K562 (cell line): Measurements from ENCODE around the gene NR3C1. TPM values are rescaled to one million over a fixed set of nuclear protein-coding genes. Genes with fewer than 3 reads are reported as not detected.
A peak's percentile ranks its signal among the peaks of the same experiment; 100 is the strongest.

Experiments used
- ATAC-seq: fragments of 200-7000 bp; cut with Tn5 transposase; 3 replicates; pipeline ENCODE4 v1.9.1; 2020; ENCODE audit warnings: moderate library complexity
- BruUV-seq: library from RNA; stranded (reverse); fragments of 400-500 nt; replicated peaks from 2 replicates; lab custom pipeline; 2021; lab: Mats Ljungman, UMichigan
- CTCF ChIA-PET: fragments of 300-600 bp; formaldehyde crosslinking; extraction: SDS; loops from one replicate; lab custom pipeline; 2021; ENCODE audit warnings: low intra/inter-chr PET ratio; lab: Yijun Ruan, JAX
- POLR2A ChIA-PET: fragments of 300-600, 350-650 bp; sonication (Branson Sonifier 250); formaldehyde crosslinking; extraction: SDS; loops from one replicate; lab custom pipeline; 2021; ENCODE audit warnings: antibody characterized with exemption, inconsistent platforms; lab: Yijun Ruan, JAX
- DNase-seq, 4 experiments: peaks; one replicate each; pipeline versions ENCODE4 v3.0.0 to v3.0.0-alpha.2; 2011 to 2018; ENCODE audit warnings: low spot score in 3 of 4, mixed read lengths in 3 of 4; ENCODE audit errors: extremely low read depth in 1 of 4
- FAIRE-seq: peaks from 2 replicates; lab custom pipeline; 2011; peaks lifted over from hg19 to GRCh38; lab: Jason Lieb, UNC
- H2AFZ ChIP-seq: 2 replicates; pipeline ENCODE4 v1.6.0; 2011; ENCODE audit warnings: low read depth, low read length, control low read depth, inconsistent platforms
- H3K27ac ChIP-seq: fragments of 200-600 bp; 3 replicates; pipeline ENCODE4 v1.8.0; 2011; ENCODE audit warnings: low read depth, mild to moderate bottlenecking, control low read depth, inconsistent platforms, low read length, moderate library complexity, mixed read lengths; ENCODE audit errors: extremely low read depth
- H3K27me3 ChIP-seq, 2 experiments: fragments of 300-600 bp in 1 of 2; 2 replicates in 1 of 2; 3 replicates in 1 of 2; pipeline versions ENCODE4 v1.6.0 to v1.8.0; 2011; ENCODE audit warnings: inconsistent platforms in 2 of 2, low read length in 2 of 2, mild to moderate bottlenecking in 1 of 2, mixed read lengths in 1 of 2, moderate library complexity in 1 of 2; ENCODE audit not compliant: control insufficient read depth in 2 of 2, insufficient read depth in 2 of 2
- H3K36me3 ChIP-seq: fragments of 300-600 bp; 3 replicates; pipeline ENCODE4 v1.8.0; 2011; ENCODE audit warnings: mild to moderate bottlenecking, low read length, inconsistent platforms; ENCODE audit not compliant: control insufficient read depth, insufficient read depth
- H3K4me1 ChIP-seq, 2 experiments: fragments of 200-600 bp in 1 of 2; replicated peaks in 1 of 2; 2 replicates in 1 of 2; 3 replicates in 1 of 2; pipeline versions ENCODE4 v1.5.1 to v1.8.0; 2011; ENCODE audit warnings: inconsistent platforms in 2 of 2, low read length in 2 of 2, mild to moderate bottlenecking in 1 of 2, mixed read lengths in 1 of 2, moderate library complexity in 1 of 2; ENCODE audit not compliant: control insufficient read depth in 2 of 2, insufficient read depth in 2 of 2
- H3K4me2 ChIP-seq: 2 replicates; pipeline ENCODE4 v1.6.1; 2011; ENCODE audit warnings: low read length, control low read depth, inconsistent platforms, mixed read lengths; ENCODE audit not compliant: insufficient read depth
- H3K4me3 ChIP-seq: fragments of 200-600 bp; sonication (generic), shearing (Covaris generic); 2 replicates; pipeline ENCODE4 v1.5.1; 2016; ENCODE audit warnings: control low read depth, inconsistent platforms
- H3K79me2 ChIP-seq: fragments of 200-600 bp; 3 replicates; pipeline ENCODE4 v1.8.0; 2011; ENCODE audit warnings: low read length, inconsistent platforms; ENCODE audit not compliant: control insufficient read depth, insufficient read depth
- H3K9ac ChIP-seq, 2 experiments: 2 replicates each; pipeline versions ENCODE4 v1.6.0 to v1.6.1; 2011; ENCODE audit warnings: low read depth in 2 of 2, low read length in 2 of 2, control low read depth in 1 of 2, inconsistent platforms in 1 of 2, mild to moderate bottlenecking in 1 of 2, mixed read lengths in 1 of 2; ENCODE audit not compliant: insufficient read depth in 1 of 2
- H3K9me1 ChIP-seq: one replicate; pipeline ENCODE4 v1.6.0; 2011; ENCODE audit warnings: inconsistent platforms, mild to moderate bottlenecking, low read length, moderate library complexity; ENCODE audit not compliant: control insufficient read depth, insufficient read depth
- H3K9me3 ChIP-seq: replicated peaks from 2 replicates; pipeline ENCODE4 v1.5.1; 2011; ENCODE audit warnings: low read depth, low read length, inconsistent platforms; ENCODE audit not compliant: control insufficient read depth, insufficient read depth
- H4K20me1 ChIP-seq: replicated peaks from 2 replicates; pipeline ENCODE4 v1.6.1; 2011; ENCODE audit warnings: low read length, inconsistent platforms, mixed read lengths; ENCODE audit not compliant: control insufficient read depth, insufficient read depth
- BRF2 ChIP-seq: IDR thresholded peaks from 3 replicates; pipeline ENCODE4 v1.6.1; 2011; ENCODE audit warnings: borderline replicate concordance, mild to moderate bottlenecking; ENCODE audit not compliant: insufficient read length, insufficient read depth
- CREB1 ChIP-seq, 2 experiments: sonication (generic) in 1 of 2; formaldehyde crosslinking in 1 of 2; IDR thresholded peaks; 2 replicates each; pipeline versions ENCODE4 v1.6.1 to v1.8.0; 2012 to 2022; ENCODE audit warnings: inconsistent platforms in 1 of 2, mild to moderate bottlenecking in 1 of 2, missing genetic modification reagents in 1 of 2, moderate library complexity in 1 of 2
- GATA2 ChIP-seq: sonication (generic); formaldehyde crosslinking; IDR thresholded peaks from 2 replicates; pipeline ENCODE4 v1.4.0; 2020; ENCODE audit warnings: mild to moderate bottlenecking, missing genetic modification reagents
- SIX5 ChIP-seq, 2 experiments: IDR thresholded peaks; 2 replicates each; pipeline ENCODE4 v1.6.1; 2011; ENCODE audit warnings: low read length in 2 of 2, borderline replicate concordance in 1 of 2, low read depth in 1 of 2, mild to moderate bottlenecking in 1 of 2, moderate library complexity in 1 of 2; ENCODE audit not compliant: insufficient read depth in 1 of 2
- ZBTB40 ChIP-seq, 2 experiments: fragments of 450-650 bp in 1 of 2; sonication (generic) in 1 of 2; formaldehyde crosslinking in 1 of 2; IDR thresholded peaks; 2 replicates each; pipeline versions ENCODE4 v1.7.1 to v1.9.0; 2016 to 2022; ENCODE audit warnings: inconsistent platforms in 1 of 2, mild to moderate bottlenecking in 1 of 2, missing genetic modification reagents in 1 of 2
- ZNF263 ChIP-seq: sonication (generic); formaldehyde crosslinking; IDR thresholded peaks from 2 replicates; pipeline ENCODE4 v1.8.0; 2022; ENCODE audit warnings: mild to moderate bottlenecking, missing genetic modification reagents, borderline replicate concordance
- ZNF444 ChIP-seq: fragments of 250-450 bp; sonication (Bioruptor Pico); IDR thresholded peaks from 2 replicates; pipeline ENCODE4 v1.4.0; 2020; ENCODE audit warnings: mild to moderate bottlenecking, moderate library complexity
- ZNF589 ChIP-seq: fragments of 200-800 bp; sonication (Bioruptor generic); IDR thresholded peaks from 2 replicates; pipeline ENCODE4 v1.6.1; 2016; ENCODE audit warnings: low read depth, missing genetic modification characterization, missing compliant biosample characterization
- WGBS: fragments of 100-300 bp; shearing (Covaris generic); methylation state at CpG from one replicate; pipeline ENCODE4 v1.1.6; 2016; ENCODE audit warnings: low coverage, mixed read lengths; ENCODE audit not compliant: insufficient coverage; ENCODE audit errors: missing lambda C conversion rate; 5-methylcytosine and 5-hydroxymethylcytosine counted together
- in situ Hi-C: fragments of 300-500 bp; cut with MboI; formaldehyde crosslinking; loops from 4 replicates; pipeline ENCODE4 v1.15.0; 2018; ENCODE audit warnings: inconsistent platforms, mixed read lengths
- intact Hi-C: fragments of 100-400 bp; cut with micrococcal nuclease; formaldehyde crosslinking; loops from 2 replicates; pipeline ENCODE4 v1.14.2; 2022
- polyA plus RNA-seq, 8 experiments: library from polyadenylated mRNA; depleted of rRNA in 4 of 8; stranded (reverse) in 5 of 8; unstranded in 3 of 8; fragments of >200 nt; fragmentation: Nextera tagmentation in 2 of 8; fragmentation: Illumina TruSeq in 1 of 8; extraction: Ambion mirVana in 2 of 8; extraction: Trizol in 1 of 8; gene quantifications; 2 replicates each; pipeline versions ENCODE4 v1.2.1 to v1.2.3, GENCODE V29; 2011 to 2014; ENCODE audit warnings: inconsistent platforms in 1 of 8, missing spikeins in 1 of 8
- total RNA-seq, 7 experiments: library from RNA; depleted of rRNA in 6 of 7; stranded (reverse); fragments of >200 nt in 6 of 7; fragmentation: Illumina TruSeq in 2 of 7; extraction: Trizol in 2 of 7; gene quantifications; 2 replicates each; pipeline versions ENCODE4 v1.2.1 to v1.2.3, GENCODE V29; 2011 to 2021; ENCODE audit warnings: low replicate concordance in 1 of 7

Gene NR3C1
- total and polyA plus RNA-seq, 9 of the 15 experiments (the other 6 are each of a cell fraction or from before 2014, with no cell fraction given), result 8.2 to 36.0 (median 15.0) TPM

GRCh38 chr5:143362664-143363227, 40.7 kb downstream of the NR3C1 start:
- ChIA-PET POLR2A (interaction anchor here (0.7 to 2.5 kb wide), 3 partner anchors 13 to 88 kb away, joined by 3 to 6 read pairs (median 3); no protein-coding TSS in a partner anchor), CTCF (no interaction called here)
- FAIRE-seq (no peak), ATAC-seq (peak; percentile 63)
- no peak overlapping the region for H2AFZ ChIP-seq
- no peaks in the 10 kb centered on the region for H4K20me1 ChIP-seq
- no TSS peak for BruUV-seq
- peaks cover 83% of the 10 kb centered on the region for H3K79me2 ChIP-seq
- H3K9me3 ChIP-seq, result no peaks in the 10 kb centered on the region
- H3K4me1 ChIP-seq, result peaks cover 0 to 14% of the 10 kb centered on the region in 2 experiments; a peak in 3 of 5 replicates
- no peaks in the 10 kb centered on the region for H3K9me1 ChIP-seq
- no peak overlapping the region for H3K27ac ChIP-seq
- H3K27me3 ChIP-seq, result no peaks in the 10 kb centered on the region
- TF ChIP-seq ZBTB40 (IDR thresholded peaks at IDR 0.05) (no peak), ZBTB40 (CRISPR knock-in tag; IDR thresholded peaks at IDR 0.05) (no peak), ZNF263 (CRISPR knock-in tag) (no peak), SIX5 (IDR thresholded peaks at IDR 0.05; ENCODE audit: borderline replicate concordance in 1 of 2, insufficient read depth in 1 of 2, low read depth in 1 of 2, low read length in 2 of 2) (no peak), CREB1 (IDR thresholded peaks at IDR 0.05) (no peak), CREB1 (CRISPR knock-in tag; IDR thresholded peaks at IDR 0.05) (no peak), BRF2 (no peak), ZNF589 (CRISPR knock-in tag) (no peak), ZNF444 (CRISPR knock-in tag) (no peak), GATA2 (CRISPR knock-in tag) (no peak)
- TF ChIP-seq, all 486 proteins: peak for 0
- 64% methylated on average over 1 of the region's 1 CpG for WGBS
- DNase-seq, result no peak
- Histone ChIP-seq H3K4me2 (no peak overlapping the region), H3K36me3 (no peaks in the 10 kb centered on the region), H3K4me3 (no peak overlapping the region), H3K9ac (no peak overlapping the region)
- in situ Hi-C loops (no loop called here), intact Hi-C loops (no loop called here)
